ENCODE measurements around the gene CTXN1.
"Not testable (repeated sequence)": the region's sequence is repeated elsewhere in the genome, so short reads cannot be mapped to it uniquely, and the experiment has no call there.

The CTXN1 gene

DNA sequence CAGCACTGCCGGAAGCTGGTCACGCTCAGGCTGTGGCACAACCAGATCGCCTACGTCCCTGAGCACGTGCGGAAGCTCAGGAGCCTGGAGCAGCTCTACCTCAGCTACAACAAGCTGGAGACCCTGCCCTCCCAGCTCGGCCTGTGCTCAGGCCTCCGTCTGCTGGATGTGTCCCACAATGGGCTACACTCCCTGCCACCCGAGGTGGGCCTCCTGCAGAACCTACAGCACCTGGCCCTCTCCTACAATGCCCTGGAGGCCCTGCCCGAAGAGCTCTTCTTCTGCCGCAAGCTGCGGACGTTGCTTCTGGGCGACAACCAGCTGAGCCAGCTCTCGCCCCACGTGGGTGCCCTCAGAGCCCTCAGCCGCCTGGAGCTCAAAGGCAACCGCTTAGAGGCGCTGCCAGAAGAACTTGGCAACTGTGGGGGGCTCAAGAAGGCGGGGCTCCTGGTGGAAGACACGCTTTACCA is 25.5 kb downstream of the CTXN1 start:
- DNase-seq (ENCODE audit: low spot score): no peak

DNA sequence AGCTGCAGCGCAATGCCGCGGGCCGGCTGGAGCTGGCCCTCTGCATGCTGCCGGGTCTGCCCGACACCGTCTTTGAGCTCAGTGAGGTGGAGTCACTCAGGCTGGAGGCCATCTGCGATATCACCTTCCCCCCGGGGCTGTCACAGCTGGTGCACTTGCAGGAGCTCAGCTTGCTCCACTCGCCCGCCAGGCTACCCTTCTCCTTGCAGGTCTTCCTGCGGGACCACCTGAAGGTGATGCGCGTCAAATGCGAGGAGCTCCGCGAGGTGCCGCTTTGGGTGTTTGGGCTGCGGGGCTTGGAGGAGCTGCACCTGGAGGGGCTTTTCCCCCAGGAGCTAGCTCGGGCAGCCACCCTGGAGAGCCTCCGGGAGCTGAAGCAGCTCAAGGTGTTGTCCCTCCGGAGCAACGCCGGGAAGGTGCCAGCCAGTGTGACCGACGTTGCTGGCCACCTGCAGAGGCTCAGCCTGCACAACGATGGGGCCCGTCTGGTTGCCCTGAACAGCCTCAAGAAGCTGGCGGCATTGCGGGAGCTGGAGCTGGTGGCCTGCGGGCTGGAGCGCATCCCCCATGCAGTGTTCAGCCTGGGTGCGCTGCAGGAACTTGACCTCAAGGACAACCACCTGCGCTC is 26.1 kb downstream of the CTXN1 start:
- DNase-seq (ENCODE audit: low spot score): no peak

DNA sequence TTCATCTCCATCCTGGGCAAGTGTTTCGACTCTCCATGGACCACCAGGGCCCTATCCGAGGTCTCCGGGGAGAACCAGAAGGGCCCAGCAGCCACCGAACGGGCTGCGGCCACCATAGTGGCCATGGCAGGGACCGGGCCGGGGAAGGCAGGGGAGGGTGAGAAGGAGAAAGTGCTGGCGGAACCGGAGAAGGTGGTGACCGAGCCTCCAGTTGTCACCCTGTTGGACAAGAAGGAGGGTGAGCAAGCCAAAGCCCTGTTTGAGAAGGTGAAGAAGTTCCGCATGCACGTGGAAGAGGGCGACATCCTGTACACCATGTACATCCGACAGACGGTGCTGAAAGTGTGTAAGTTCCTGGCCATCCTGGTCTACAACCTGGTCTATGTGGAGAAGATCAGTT is 27.0 kb downstream of the CTXN1 start:
- DNase-seq (ENCODE audit: low spot score): no peak

DNA sequence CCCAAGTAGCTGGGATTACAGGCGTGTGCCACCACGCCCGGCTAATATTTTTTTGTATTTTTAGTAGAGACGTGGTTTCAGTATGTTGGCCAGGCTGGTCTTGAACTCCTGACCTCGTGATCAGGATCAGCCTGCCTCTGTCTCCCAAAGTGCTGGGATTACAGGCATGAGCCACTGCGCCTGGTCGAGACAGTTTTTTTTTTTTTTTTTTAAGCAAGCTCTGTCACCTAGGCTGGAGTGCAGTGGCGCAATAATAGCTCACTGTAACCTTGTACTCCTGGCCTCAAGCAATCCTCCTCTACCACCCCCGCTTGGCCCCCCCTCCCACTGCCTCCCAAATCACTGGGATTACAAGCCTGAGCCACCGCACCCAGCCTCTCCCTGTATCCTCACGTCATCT is 28.6 kb downstream of the CTXN1 start:
- no peak for DNase-seq (ENCODE audit: low spot score)

- no peak for DNase-seq (ENCODE audit: low spot score)
Observed at GRCh38 chr19:7895565-7895964, 30.4 kb downstream of the CTXN1 start.

GRCh38 chr19:7894612-7895309 is 31.2 kb downstream of the CTXN1 start:
- no peak for DNase-seq (ENCODE audit: low spot score)

DNA sequence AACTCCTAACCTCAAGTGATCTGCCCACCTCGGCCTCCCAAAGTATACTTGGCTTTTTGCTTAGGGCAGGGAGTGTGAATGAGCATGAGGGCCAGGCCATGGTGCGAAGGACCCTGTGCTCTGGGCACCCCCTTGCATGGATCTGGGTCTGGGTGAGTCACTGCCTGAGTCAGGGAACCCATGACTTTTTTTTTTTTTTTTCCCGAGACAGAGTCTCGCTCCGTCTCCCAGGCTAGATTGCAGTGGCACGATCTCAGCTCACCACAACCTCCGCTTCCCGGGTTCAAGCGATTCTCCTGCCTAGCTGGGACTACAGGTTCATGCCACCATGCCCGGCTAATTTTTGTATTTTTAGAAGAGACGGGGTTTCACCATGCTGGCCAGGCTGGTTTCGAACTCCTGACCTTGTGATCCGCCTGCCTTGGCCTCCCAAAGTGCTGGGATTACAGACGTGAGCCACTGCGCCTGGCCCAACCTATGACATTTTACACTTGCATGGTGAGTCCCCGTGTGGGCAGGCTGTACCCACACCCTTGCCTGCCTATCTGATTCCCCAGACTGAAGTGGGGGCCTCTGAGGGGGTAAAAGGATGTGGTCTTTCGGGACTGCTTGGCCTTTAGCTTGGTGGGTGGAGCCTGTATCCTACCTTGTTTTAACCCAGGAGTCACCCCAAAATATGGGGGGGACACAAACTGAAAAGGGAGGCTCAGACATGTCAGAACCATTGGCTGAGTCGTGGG is 32.4 kb downstream of the CTXN1 start:
- not testable (repeated sequence) for DNase-seq (ENCODE audit: low spot score)

DNA sequence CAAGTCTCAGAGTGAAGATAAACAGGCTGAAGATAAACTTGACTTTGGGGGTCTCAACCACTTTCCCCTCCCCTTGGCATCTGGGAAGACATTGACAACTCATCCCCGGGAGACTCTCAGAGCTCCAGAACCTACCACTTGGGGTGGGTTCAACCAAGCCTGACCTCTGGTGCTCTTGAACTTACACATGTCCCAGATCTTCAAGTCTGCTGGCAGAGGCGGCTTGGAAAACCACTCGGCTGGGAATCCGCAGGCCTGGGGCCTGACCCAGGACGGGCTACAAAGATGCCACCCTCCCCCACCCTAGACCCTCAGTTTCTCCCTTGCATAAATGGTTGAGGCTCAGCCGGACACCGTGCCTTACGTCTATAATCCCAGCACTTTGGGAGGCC is 37.1 kb downstream of the CTXN1 start:
- DNase-seq (ENCODE audit: low spot score): no peak

- DNase-seq (ENCODE audit: low spot score): no peak
Observed at GRCh38 chr19:7888145-7888825, 37.6 kb downstream of the CTXN1 start, which contains the start of gene LRRC8E. TSS of gene LRRC8E (plus strand) at chr19:7888510. CDS start at chr19:7895604, 7,094 bp downstream.

DNA sequence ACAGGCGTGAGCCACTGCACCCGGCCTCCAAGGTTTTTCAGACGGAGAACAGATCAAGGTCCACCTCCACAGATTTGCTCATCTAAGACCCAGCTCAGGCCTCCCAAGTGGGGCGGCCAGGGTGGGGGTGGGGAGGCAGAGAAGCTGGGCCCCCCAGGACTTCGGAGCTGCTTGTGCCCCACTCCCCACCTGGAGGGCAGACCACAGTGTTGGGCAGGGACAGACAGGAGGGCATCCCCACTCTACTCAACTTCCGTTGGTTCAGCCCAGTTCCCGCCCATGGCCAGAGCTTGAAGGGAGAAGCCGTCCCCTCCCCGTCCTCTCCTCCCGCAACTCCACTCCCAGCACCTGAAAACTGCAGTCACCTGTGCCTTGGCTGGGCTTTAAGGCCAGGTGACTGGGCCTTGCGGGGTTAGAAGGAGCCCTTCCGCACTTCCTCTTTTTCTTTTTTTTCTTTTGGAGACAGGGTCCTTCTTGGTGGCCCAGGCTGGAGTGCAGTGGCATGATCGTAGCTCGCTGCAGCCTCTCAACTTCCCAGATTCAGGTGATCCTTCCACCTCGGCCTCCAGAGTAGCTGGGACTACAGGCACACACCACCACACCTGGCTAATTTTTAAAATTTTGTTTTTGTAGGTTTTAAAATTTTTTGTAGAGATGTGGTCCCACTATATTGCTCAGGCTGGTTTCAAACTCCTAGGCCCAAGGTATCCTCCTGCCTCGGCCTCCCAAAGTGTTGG is 38.4 kb downstream of the CTXN1 start:
- no peak for DNase-seq (ENCODE audit: low spot score)

DNA sequence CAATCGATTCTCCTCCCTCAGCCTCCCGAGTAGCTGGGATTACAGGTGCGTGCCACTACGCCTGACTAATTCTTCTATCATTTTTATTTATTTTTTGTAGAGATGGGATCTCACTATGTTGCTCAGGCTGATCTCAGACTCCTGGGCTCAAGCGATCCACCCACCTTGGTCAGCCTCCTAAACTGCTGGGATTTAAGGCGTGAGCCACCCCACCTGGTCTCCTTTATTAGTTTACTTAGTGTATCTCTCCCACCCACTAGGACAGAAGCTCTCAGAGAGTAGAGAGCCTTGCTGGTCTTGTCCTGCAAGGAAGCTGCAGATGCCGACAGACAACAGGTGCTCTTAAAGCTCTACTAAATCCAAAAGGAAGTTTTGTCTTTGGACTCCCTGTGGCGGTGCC is 40.1 kb downstream of the CTXN1 start:
- DNase-seq (ENCODE audit: low spot score): no peak

DNA sequence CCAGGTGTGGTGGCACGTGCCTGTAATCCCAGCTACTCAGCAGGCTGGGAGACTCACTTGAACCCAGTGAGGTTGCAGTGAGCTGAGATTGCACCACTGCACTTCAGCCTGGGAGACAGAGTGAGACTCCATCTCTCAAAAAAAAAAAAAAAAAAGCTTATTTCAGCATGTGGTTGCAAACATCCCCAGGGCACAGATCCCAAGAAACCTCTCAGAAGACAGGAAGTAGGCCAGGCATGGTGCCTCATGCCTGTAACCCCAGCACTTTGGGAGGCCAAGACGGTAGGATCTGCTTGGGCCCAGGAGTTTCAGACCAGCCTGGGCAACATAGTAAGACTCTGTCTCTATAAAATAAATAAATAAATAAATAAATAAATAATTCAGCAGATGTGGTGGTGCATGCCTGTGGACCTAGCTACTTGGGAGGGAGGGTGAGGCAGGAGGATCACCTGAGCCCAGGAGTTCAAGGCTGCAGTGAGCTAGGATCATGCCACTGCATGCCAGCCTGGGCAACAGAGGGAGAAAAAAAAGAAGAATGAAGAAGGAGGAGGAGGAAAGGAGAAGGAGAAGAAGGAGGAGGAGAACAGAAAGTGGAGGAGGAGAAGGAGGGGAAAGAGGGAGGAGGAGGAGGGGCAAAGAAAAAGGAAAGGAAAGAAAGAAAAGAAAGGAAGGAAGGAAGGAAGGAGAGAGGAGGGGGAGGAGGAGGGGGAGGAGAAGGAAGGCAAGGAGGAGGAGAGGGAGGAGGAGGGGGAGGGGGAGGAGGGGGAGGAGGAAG is 42.0 kb downstream of the CTXN1 start:
- no peak for DNase-seq (ENCODE audit: low spot score)

- no peak for DNase-seq (ENCODE audit: low spot score)
Observed at GRCh38 chr19:7883105-7883504, 42.8 kb downstream of the CTXN1 start.

DNA sequence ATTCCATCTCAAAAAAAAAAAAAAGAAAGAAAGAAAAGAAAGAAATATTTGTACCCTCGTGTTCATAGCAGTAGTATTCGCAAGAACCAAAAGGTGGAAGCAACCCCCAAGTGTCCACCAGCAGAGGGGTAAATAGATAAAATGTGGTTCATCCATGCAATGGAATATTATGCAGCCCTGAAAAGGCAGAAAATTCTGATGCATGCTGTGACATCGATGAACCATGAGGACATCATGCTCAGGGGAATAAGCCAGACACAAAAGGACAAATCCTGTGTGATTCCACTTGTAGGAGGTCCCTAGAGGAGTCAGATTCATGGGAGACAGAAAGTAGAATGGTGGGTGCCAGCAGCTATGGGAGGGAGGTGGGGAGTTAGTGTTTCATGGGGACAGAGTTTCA is 44.0 kb downstream of the CTXN1 start:
- DNase-seq (ENCODE audit: low spot score): no peak

DNA sequence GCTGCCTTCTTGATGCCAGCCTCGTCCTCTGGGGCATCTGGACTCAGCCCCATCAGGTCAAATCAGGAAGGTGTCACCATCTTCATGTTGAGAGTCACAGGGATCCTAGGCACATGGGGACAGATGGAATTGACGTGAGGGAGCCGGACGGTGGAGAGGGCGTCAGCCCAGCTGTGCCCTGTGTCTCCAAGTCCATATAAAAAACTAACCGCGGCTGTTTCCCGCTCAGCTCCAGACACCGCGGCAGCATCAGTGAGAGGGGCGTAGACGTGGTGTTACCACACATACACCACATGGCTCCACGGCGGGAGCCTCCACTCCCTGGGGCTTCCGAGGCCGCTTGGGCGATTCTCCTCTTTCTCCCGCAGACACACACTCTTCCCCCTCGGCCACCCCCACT is 46.1 kb downstream of the CTXN1 start:
- DNase-seq (ENCODE audit: low spot score): no peak

DNA sequence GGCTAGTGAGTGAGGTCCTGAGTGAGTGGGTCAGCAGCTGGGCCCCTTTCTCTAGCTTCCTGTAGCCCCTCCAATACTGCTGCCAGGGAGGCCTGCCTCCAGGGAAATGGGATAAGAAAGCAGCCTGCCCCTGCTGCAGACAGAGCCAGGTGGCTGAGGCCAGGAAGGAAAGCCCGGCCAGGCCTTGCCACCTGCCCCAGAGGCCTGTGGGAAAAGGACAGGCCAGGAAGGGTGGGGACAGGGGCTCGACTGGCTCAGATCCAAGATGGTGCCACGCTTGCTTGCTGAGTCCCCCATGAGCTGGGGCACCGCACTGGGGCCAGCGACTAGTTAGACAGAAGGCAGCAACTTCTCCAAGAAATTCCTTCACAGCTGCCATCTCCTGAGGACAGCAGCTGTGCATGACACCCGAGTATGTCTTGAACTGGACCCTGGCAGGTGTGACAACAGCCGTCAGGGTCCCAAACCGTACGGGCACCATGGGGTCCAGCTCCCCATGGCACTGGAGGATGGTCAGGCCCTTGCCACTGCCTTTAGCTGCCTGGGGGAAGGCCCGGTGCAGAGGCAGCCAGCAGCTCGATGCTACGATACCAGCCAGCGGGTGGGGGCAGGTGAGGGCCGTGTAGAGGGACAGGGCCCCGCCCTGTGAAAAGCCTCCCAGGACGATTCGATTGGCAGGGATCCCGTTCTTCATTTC is 46.7 kb downstream of the CTXN1 start:
- no peak for DNase-seq (ENCODE audit: low spot score)

GRCh38 chr19:7877249-7877836 is 48.6 kb downstream of the CTXN1 start:
- DNase-seq (ENCODE audit: low spot score): no peak

DNA sequence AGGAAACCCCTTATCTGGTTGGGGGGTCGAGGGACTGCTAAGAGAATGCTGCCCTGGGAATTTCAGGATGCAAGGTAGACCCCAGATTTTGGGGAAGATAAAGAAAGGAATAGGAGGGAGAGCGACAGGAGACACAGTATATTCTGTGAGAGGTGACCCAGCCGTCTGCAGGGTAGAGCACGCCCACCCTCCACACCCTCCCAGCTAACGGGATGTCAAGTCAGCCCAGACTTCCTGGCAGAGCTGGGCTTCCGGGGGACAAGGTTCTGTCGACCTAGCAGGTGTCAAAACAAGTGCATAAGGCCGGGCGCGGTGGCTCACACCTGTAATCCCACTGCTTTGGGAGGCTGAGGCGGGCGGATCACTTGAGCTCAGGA is 51.0 kb downstream of the CTXN1 start:
- no peak for DNase-seq (ENCODE audit: low spot score)
